SK-N-SH treated with all-trans-retinoic acid at 6 μM for 48 hours (cell line): ENCODE results near the gene PNPLA6.
A peak's percentile ranks its signal among the peaks of the same experiment; 100 is the strongest.

Experiments used
- ATAC-seq: fragments of 200-7000 bp; cut with Tn5 transposase; 3 replicates; pipeline ENCODE4 v1.9.1; 2020; ENCODE audit warnings: mild to moderate bottlenecking, moderate library complexity
- ARNTL ChIP-seq: fragments of 450-650 bp; formaldehyde crosslinking; IDR thresholded peaks from 2 replicates; pipeline ENCODE4 v1.5.0; 2020; ENCODE audit warnings: low read depth, mild to moderate bottlenecking, moderate library complexity, borderline replicate concordance
- BACH2 ChIP-seq: fragments of 250-450 bp; sonication (Bioruptor Pico); IDR thresholded peaks from 2 replicates; pipeline ENCODE4 v1.9.0; 2021; ENCODE audit warnings: mild to moderate bottlenecking, borderline replicate concordance
- CREB5 ChIP-seq: fragments of 250-450 bp; sonication (Bioruptor Pico); IDR thresholded peaks from 2 replicates; pipeline ENCODE4 v1.5.1; 2020; ENCODE audit warnings: low read depth, mild to moderate bottlenecking, moderate library complexity
- CSDC2 ChIP-seq: fragments of 250-450 bp; sonication (Bioruptor Pico); IDR thresholded peaks from 2 replicates; pipeline ENCODE4 v1.5.0; 2020; ENCODE audit warnings: mild to moderate bottlenecking, moderate library complexity
- CSRNP3 ChIP-seq: fragments of 250-450 bp; sonication (Bioruptor Pico); IDR thresholded peaks from 2 replicates; pipeline ENCODE4 v1.5.1; 2021; ENCODE audit warnings: mild to moderate bottlenecking, moderate library complexity
- ESRRG ChIP-seq: fragments of 250-450 bp; sonication (Bioruptor Pico); IDR thresholded peaks from 2 replicates; pipeline ENCODE4 v1.6.1; 2021; ENCODE audit warnings: mild to moderate bottlenecking
- GLIS3 ChIP-seq: fragments of 250-450 bp; sonication (Bioruptor Pico); IDR thresholded peaks from 2 replicates; pipeline ENCODE4 v1.5.0; 2020; ENCODE audit warnings: mild to moderate bottlenecking, moderate library complexity
- ISL1 ChIP-seq: fragments of 250-450 bp; sonication (Bioruptor Pico); IDR thresholded peaks from 2 replicates; pipeline ENCODE4 v2.1.2; 2022; ENCODE audit warnings: mild to moderate bottlenecking, moderate library complexity
- OSR1 ChIP-seq: fragments of 250-450 bp; sonication (Bioruptor Pico); IDR thresholded peaks from 2 replicates; pipeline ENCODE4 v1.8.0; 2022; ENCODE audit warnings: moderate library complexity, mild to moderate bottlenecking, inconsistent platforms
- POU6F1 ChIP-seq: fragments of 250-450 bp; sonication (Bioruptor Pico); IDR thresholded peaks from 2 replicates; pipeline ENCODE4 v1.8.0; 2021; ENCODE audit warnings: low read depth, mild to moderate bottlenecking, moderate library complexity, borderline replicate concordance
- PPARA ChIP-seq: fragments of 250-450 bp; sonication (Bioruptor Pico); IDR thresholded peaks from 2 replicates; pipeline ENCODE4 v1.5.0; 2020; ENCODE audit warnings: mild to moderate bottlenecking, borderline replicate concordance
- SNAI2 ChIP-seq: fragments of 250-450 bp; sonication (Bioruptor Pico); IDR thresholded peaks from 2 replicates; pipeline ENCODE4 v1.5.0; 2020; ENCODE audit warnings: mild to moderate bottlenecking, moderate library complexity
- TCF4 ChIP-seq: fragments of 250-450 bp; sonication (Bioruptor Pico); IDR thresholded peaks from 2 replicates; pipeline ENCODE4 v1.8.0; 2021; ENCODE audit warnings: mild to moderate bottlenecking, moderate library complexity, borderline replicate concordance
- TOX ChIP-seq: fragments of 250-450 bp; sonication (Bioruptor Pico); IDR thresholded peaks from 2 replicates; pipeline ENCODE4 v1.8.0; 2021; ENCODE audit warnings: mild to moderate bottlenecking, moderate library complexity, borderline replicate concordance
- TSHZ2 ChIP-seq: fragments of 250-450 bp; sonication (Bioruptor Pico); IDR thresholded peaks from 2 replicates; pipeline ENCODE4 v1.5.0; 2020; ENCODE audit warnings: mild to moderate bottlenecking, moderate library complexity
- ZC3H10 ChIP-seq: fragments of 250-450 bp; sonication (Bioruptor Pico); IDR thresholded peaks from 2 replicates; pipeline ENCODE4 v1.5.1; 2021; ENCODE audit warnings: mild to moderate bottlenecking, moderate library complexity
- ZFP3 ChIP-seq: fragments of 250-450 bp; sonication (Bioruptor Pico); IDR thresholded peaks from 2 replicates; pipeline ENCODE4 v1.5.0; 2020; ENCODE audit warnings: mild to moderate bottlenecking, moderate library complexity
- ZFP30 ChIP-seq: fragments of 450-650 bp; formaldehyde crosslinking; IDR thresholded peaks from 2 replicates; pipeline ENCODE4 v1.5.0; 2022; ENCODE audit warnings: mild to moderate bottlenecking, moderate library complexity
- ZNF565 ChIP-seq: fragments of 450-650 bp; formaldehyde crosslinking; conservative IDR thresholded peaks from 2 replicates; pipeline ENCODE4 v1.5.0; 2020; ENCODE audit warnings: low read depth, mild to moderate bottlenecking, moderate library complexity
- ZNF70 ChIP-seq: fragments of 450-650 bp; formaldehyde crosslinking; IDR thresholded peaks from 2 replicates; pipeline ENCODE4 v1.5.0; 2020; ENCODE audit warnings: mild to moderate bottlenecking, moderate library complexity
- ZNF8 ChIP-seq: fragments of 450-650 bp; formaldehyde crosslinking; IDR thresholded peaks from 2 replicates; pipeline ENCODE4 v1.5.0; 2020; ENCODE audit warnings: mild to moderate bottlenecking, moderate library complexity

PNPLA6 gene

GRCh38 chr19:7539827-7540425 is 4.4 kb downstream of the PNPLA6 start:
- no peak for ATAC-seq

GRCh38 chr19:7540761-7541474 is 5.4 kb downstream of the PNPLA6 start:
- peak; percentile 85 for ATAC-seq
- no peak for TF ChIP-seq GLIS3 (CRISPR knock-in tag)
- TF ChIP-seq ZFP30 (CRISPR knock-in tag) = no peak
- no peak for TF ChIP-seq PPARA (CRISPR knock-in tag)
- TF ChIP-seq SNAI2 (CRISPR knock-in tag) = no peak
- TF ChIP-seq TCF4 (CRISPR knock-in tag) = no peak
- no peak for TF ChIP-seq CREB5

More at GRCh38 chr19:7539827-7540425, 4.4 kb downstream of the PNPLA6 start:
- TF ChIP-seq TSHZ2 (CRISPR knock-in tag) = no peak

GRCh38 chr19:7541475-7541824 is 5.9 kb downstream of the PNPLA6 start:
- no peak for ATAC-seq
- no peak for TF ChIP-seq ZC3H10 (CRISPR knock-in tag)
- TF ChIP-seq OSR1 (CRISPR knock-in tag) = no peak
- TF ChIP-seq TSHZ2 (CRISPR knock-in tag) = no peak
- TF ChIP-seq CREB5 = no peak
- no peak for TF ChIP-seq ZFP3
- TF ChIP-seq BACH2 (CRISPR knock-in tag) = no peak
- no peak for TF ChIP-seq TOX (CRISPR knock-in tag)
- no peak for TF ChIP-seq ZNF70 (CRISPR knock-in tag)
- TF ChIP-seq ZNF565 = no peak
- no peak for TF ChIP-seq ZNF8 (CRISPR knock-in tag)
- TF ChIP-seq POU6F1 (CRISPR knock-in tag) = no peak
- TF ChIP-seq CSDC2 (CRISPR knock-in tag) = no peak
- TF ChIP-seq ISL1 (CRISPR knock-in tag) = no peak
- TF ChIP-seq ESRRG (CRISPR knock-in tag) = no peak
- TF ChIP-seq CSRNP3 (CRISPR knock-in tag) = no peak
- no peak for TF ChIP-seq ARNTL (CRISPR knock-in tag)
- TF ChIP-seq PPARA (CRISPR knock-in tag) = no peak
- TF ChIP-seq GLIS3 (CRISPR knock-in tag) = no peak
